Stimulated activated CD4-positive, alpha-beta T cell treated with anti-CD3 and anti-CD28 coated beads, Interleukin-15, amount 100 ng/mL, for 48 hours (primary cell): Measurements from ENCODE around the gene ESAM.
"Not testable (repeated sequence)": the region's sequence is repeated elsewhere in the genome, so short reads cannot be mapped to it uniquely, and the experiment has no call there.

Experiments used
- DNase-seq, 2 donors: peaks; one replicate each; pipeline ENCODE4 v3.0.0-alpha.2; 2020; ENCODE audit warnings: low read depth in 2 of 2

The ESAM gene

GRCh38 chr11:124776865-124777645 is 15.0 kb upstream of the ESAM start:
- no peak for DNase-seq

GRCh38 chr11:124770959-124771358 is 8.9 kb upstream of the ESAM start:
- not testable (repeated sequence) for DNase-seq

- DNase-seq: no peak
Measured at GRCh38 chr11:124769806-124770774, 8.0 kb upstream of the ESAM start.

GRCh38 chr11:124768914-124769313 is 6.8 kb upstream of the ESAM start:
- no peak for DNase-seq

GRCh38 chr11:124766156-124766555 is 4.1 kb upstream of the ESAM start:
- DNase-seq: no peak

GRCh38 chr11:124763156-124763947 is 1.3 kb upstream of the ESAM start:
- DNase-seq: peak; percentile 57 to 70

- no peak for DNase-seq
Measured at GRCh38 chr11:124762624-124763155, 600 bp upstream of the ESAM start.

GRCh38 chr11:124761301-124762104 is 587 bp downstream of the ESAM start:
- DNase-seq: no peak

- DNase-seq: no peak
Measured at GRCh38 chr11:124760806-124761205, 1.3 kb downstream of the ESAM start.

- no peak for DNase-seq
Measured at GRCh38 chr11:124760205-124760652, 1.9 kb downstream of the ESAM start.

- DNase-seq: no peak
Measured at GRCh38 chr11:124759266-124760204, 2.6 kb downstream of the ESAM start.

GRCh38 chr11:124758355-124759265 is 3.5 kb downstream of the ESAM start:
- DNase-seq: peak; percentile 51 to 74

- no peak for DNase-seq
Measured at GRCh38 chr11:124757320-124757719, 4.8 kb downstream of the ESAM start.

- no peak for DNase-seq
Measured at GRCh38 chr11:124756753-124757227, 5.3 kb downstream of the ESAM start.

GRCh38 chr11:124756033-124756752 is 5.9 kb downstream of the ESAM start:
- DNase-seq: no peak

- DNase-seq: no peak
Measured at GRCh38 chr11:124754710-124755109, 7.4 kb downstream of the ESAM start.

GRCh38 chr11:124754309-124754708 is 7.8 kb downstream of the ESAM start:
- no peak for DNase-seq

GRCh38 chr11:124753624-124754023 is 8.5 kb downstream of the ESAM start:
- DNase-seq: no peak
